Heart left ventricle (tissue), 13 donors: Measurements from ENCODE around the gene SLC22A14.

Experiments used
- CTCF ChIP-seq, 12 donors: fragments of 200-600 bp; sonication (generic) in 4 of 12; IDR thresholded peaks; one replicate each; pipeline versions ENCODE4 v1.5.0 to v1.8.0; 2018 to 2022; ENCODE audit warnings: antibody characterized with exemption in 12 of 12, mild to moderate bottlenecking in 5 of 12
- POLR2A ChIP-seq, 2 donors: fragments of 450-650 bp; IDR thresholded peaks; one replicate each; pipeline ENCODE4 v1.6.1; 2017; ENCODE audit warnings: antibody characterized with exemption in 2 of 2, mild to moderate bottlenecking in 2 of 2, moderate library complexity in 2 of 2
- donor health status: ischemic (EF 13 %, LVEDD 7.1; RV severe dilation, severe dysfunction).
- donor health status: DM: no; HTN: yes; CAD: no.
- donor health status: DM: no; HTN: no; CAD: no.
- donor health status: ischemic (EF 25% LVEDD 6.9; RV normal size, moderate dysfunction).
- donor health status: ischemic (EF 25% LVEDD 5.7; RV mildly dilated, moderate dysfunction).
- donor health status: ischemic (EF 35%, LVEDD 5.7; RV mildly dilated, moderate dysfunction).
- donor health status: nonischemic (EF 11% LVEDD 7.7; RV severe dilation, severe dysfunction).
- donor health status: DM: yes; HTN: yes; CAD: no.
- donor health status: PGD.
- donor health status: ischemic (EF 29% LVEDD 5.4; RV normal size, mild dysfunction).
- donor health status: nonischemic (EF 23%, LVEDD 6.1; RV moderate dilation, normal function).

GRCh38 chr3:38297537-38297936 is 15.4 kb downstream of the SLC22A14 start:
- no peak for TF ChIP-seq POLR2A (IDR thresholded peaks at IDR 0.05)
- TF ChIP-seq CTCF (IDR thresholded peaks at IDR 0.05): no peak
